ENCODE data around the gene PARVG.

PARVG gene

GRCh38 chr22:44247923-44248892 is 67.5 kb downstream of the PARVG start:
- no peak for DNase-seq

DNA sequence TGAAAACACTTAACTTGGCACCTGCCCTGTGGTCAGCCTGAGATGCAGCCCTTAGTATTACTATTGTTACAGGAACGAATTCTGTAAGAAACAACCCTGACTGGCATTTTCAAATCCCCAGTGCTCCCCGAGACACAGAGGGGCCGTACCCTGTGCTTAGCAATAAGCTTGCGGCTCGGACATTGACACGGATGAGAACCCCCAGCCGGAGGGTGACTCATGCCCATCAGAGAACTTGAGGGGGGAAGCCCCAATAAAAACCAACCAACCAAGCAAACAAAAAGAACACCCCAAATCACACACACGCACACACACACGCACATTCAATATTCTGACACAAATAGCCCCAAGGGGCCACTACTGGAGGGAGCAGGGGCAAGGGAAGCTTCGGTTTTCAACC is 68.2 kb downstream of the PARVG start:
- DNase-seq: no peak

DNA sequence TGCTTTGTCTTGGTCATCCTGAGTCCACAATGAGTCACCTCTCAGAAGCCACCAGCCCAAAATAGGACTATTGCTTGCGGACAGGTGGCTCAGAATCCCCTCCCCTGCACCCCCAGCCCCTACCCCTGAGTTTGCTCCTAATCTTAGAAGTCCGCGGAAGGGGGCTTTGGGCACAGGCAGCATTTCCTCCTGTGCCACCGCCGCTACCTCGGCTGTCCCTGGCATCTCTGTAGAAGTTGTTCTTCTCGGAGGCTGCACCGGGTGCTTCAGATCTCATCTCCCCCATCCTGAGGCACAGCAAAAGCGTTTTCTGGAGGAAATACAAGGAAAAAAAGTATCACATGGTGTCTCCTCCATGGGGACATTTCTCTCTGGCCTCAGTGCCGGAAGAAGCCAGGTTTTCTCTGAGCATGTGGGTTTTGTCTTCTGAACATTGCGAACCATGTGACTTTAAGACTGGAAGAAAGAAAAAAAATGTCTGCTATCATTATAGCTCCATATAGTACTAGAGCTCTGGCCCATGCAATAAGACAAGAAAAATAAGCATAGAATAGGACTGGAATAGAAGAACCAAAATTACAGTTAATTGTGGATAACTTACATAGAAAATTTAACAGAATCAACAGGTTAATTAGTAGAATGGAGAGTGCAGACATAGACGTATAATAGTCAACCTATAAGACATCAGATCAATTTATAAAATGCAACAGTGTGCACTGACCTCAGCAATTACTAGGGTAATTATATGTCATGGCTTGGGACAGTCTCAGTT is 68.8 kb downstream of the PARVG start:
- DNase-seq: no peak

DNA sequence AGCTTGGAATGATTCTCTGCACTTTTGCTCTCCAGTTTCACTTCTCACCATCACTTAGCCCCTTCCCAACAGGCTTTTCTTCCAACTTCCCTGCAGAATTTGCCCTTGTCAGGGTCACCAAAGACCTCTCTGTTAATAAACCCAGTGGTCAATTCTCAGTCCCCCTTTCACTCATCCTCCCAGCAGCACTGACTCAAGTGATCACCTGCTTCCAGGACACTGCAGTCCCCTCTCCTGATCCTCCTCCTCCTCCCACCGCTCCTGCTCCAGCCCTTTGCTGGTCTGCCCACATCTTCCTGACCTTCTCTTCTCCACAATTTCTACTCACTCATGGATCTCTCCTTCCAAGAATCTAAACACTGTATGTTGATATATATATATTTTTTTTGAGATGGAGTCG is 74.1 kb downstream of the PARVG start:
- no peak for DNase-seq

DNA sequence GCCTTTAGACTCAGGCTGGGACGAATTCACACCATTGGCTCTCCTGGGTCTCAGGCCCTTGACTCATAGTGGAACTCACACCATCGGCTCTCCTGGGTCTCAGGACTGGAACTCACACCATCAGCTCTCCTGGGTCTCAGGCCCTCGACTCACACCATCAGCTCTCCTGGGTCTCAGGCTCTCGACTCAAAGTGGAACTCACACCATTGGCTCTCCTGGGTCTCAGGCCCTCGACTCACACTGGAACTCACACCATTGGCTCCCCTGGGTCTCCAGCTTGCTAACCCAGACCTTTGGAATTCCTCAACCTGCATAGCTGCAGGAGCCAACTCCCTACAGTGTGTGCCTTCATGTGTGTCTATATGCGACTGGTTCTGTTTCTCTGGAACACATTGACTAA is 75.4 kb downstream of the PARVG start:
- no peak for DNase-seq

GRCh38 chr22:44256556-44257485 is 76.1 kb downstream of the PARVG start:
- no peak for DNase-seq

Measured in stimulated activated CD4-positive, alpha-beta T cell treated with anti-CD3 and anti-CD28 coated beads, Interleukin-2, amount 100 ng/mL, for 48 hours (primary cell).